ENCODE results near the gene PXDN. TPM values are rescaled to one million over a fixed set of nuclear protein-coding genes. Genes with fewer than 3 reads are reported as not detected.
"Not testable (repeated sequence)": the region's sequence is repeated elsewhere in the genome, so short reads cannot be mapped to it uniquely, and the experiment has no call there.

The PXDN gene
- total and polyA plus RNA-seq, 8 donors = 2.0 to 21.1 (median 4.2) TPM

DNA sequence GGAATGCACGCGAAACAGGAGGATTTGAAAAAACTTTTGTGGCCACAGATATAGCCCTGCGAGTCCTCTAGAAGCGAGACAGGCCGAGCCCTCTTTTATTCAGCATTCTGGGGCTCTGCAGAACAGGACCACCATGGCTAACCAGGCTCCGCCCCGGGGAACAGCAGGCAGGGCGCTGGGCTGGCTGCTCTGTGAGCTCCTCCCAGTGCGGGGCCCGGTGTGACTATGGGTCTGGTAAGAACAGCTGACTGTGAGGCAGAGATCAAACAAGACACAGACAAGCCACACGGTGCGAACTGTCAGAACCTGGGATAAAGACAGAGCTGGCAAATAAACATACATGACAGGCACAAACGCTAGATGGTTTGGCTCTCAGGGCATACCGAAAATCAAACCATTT, 15.5 kb downstream of the PXDN start:
- peak; percentile 81 to 94 (median 87) for ATAC-seq

DNA sequence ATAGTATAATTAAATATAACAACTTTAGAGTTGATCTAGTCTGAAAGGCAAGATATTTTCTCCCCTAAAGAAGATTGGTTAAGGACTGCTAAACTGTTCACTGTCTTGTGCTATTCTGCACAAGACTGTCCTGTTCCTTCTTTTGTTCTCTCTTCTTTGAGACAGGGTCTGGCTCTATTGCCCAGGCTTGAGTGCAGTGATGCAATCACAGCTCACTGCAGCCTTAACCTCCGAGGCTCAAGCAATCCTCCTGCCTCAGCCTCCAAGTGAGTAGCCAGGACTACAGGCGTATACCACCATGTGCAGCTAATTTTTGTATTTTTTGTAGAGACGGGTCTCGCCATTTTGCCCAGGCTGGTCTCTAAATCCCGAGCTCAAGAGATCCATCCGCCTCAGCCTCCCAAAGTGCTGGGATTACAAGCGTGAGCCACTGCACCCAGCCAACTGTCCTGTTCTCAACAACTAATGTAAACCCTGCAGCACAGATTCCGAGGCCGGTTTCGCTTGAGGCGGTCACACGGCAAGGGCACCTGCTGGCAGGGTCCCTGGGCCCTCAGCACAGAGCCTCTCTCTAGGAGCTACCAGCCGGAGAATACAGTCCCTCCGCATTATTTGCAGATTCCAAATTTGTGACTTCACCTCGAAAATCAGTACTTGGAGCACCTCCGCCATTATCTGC, 16.4 kb downstream of the PXDN start:
- Histone ChIP-seq H3K36me3 (no peaks in the 10 kb centered on the region), H3K4me3 (peak overlapping the region in 2 of 4 donors; percentile 27 to 29), H3K4me1 (peaks cover 0 to 2% (median 0%) of the 10 kb centered on the region in 3 donors), H3K27ac (no peak overlapping the region), H3K27me3 (no peaks in the 10 kb centered on the region), H3K9me3 (no peaks in the 10 kb centered on the region)
- FAIRE-seq = no peak
- intact Hi-C loops (cut with DNase I) = no loop called here
- peak in 3 of 4 donors; percentile 8 to 59 (median 27) for ATAC-seq
- TF ChIP-seq, protein P1, sequence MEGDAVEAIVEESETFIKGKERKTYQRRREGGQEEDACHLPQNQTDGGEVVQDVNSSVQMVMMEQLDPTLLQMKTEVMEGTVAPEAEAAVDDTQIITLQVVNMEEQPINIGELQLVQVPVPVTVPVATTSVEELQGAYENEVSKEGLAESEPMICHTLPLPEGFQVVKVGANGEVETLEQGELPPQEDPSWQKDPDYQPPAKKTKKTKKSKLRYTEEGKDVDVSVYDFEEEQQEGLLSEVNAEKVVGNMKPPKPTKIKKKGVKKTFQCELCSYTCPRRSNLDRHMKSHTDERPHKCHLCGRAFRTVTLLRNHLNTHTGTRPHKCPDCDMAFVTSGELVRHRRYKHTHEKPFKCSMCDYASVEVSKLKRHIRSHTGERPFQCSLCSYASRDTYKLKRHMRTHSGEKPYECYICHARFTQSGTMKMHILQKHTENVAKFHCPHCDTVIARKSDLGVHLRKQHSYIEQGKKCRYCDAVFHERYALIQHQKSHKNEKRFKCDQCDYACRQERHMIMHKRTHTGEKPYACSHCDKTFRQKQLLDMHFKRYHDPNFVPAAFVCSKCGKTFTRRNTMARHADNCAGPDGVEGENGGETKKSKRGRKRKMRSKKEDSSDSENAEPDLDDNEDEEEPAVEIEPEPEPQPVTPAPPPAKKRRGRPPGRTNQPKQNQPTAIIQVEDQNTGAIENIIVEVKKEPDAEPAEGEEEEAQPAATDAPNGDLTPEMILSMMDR (IDR thresholded peaks at IDR 0.05) = no peak
- 63 to 75% methylated on average over 16 of the region's 16 CpGs for WGBS, 2 donors
- no peak for DNase-seq

More for the DNA sequence above, 15.5 kb downstream of the PXDN start:
- TF ChIP-seq, protein P1 (IDR thresholded peaks at IDR 0.05) = no peak
- Histone ChIP-seq H3K27ac (no peak overlapping the region), H3K9me3 (no peaks in the 10 kb centered on the region), H3K4me3 (peak overlapping the region in 2 of 4 donors; percentile 27 to 29), H3K4me1 (peaks cover 0 to 2% (median 0%) of the 10 kb centered on the region in 3 donors), H3K27me3 (no peaks in the 10 kb centered on the region), H3K36me3 (no peaks in the 10 kb centered on the region)
- DNase-seq (peak in 2 of 6 donors; percentile 63 to 78), FAIRE-seq (no peak)
- intact Hi-C loops (cut with DNase I) = no loop called here
- WGBS, 2 donors = 19 to 31% methylated on average over 14 of the region's 14 CpGs

DNA sequence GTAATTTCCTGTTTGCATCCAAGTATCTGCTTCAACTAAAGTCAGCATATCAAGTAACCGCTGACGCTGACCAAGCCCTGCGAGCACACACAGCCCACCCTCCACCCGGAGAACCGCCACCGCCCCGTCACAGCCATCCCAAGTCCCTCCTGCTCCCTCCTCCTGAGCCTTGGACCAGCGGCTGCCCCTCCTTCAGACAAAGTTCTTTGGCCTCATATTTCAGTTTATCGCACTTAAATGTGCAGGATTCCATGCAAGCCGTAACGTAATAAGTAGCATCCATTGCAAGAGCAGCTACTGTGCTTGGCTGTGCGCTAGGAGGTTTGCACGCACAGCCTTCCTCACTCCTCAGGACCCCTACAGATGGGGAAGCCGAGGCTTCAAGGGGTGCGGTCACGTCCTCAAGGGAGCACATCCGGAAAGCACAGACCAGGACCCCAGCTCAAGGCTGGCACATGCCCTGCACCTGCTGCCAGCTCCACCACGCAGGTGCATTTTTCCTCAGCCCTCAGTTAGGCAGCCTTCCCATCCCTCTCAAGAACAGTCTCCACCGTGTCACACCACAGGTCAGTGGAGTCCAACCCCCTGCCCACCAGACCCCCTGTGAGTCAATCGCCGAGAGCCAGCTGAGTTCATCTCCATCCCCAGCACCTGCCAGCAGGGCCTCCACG, 17.1 kb downstream of the PXDN start:
- TF ChIP-seq, protein P1 (IDR thresholded peaks at IDR 0.05) = no peak
- no peak for ATAC-seq
- no peaks in the 10 kb centered on the region for H3K27me3 ChIP-seq
- H3K4me3 ChIP-seq = no peak overlapping the region
- intact Hi-C loops (cut with DNase I) = no loop called here
- H3K36me3 ChIP-seq = no peaks in the 10 kb centered on the region
- no peak for DNase-seq
- no peak overlapping the region for H3K27ac ChIP-seq
- no peak for FAIRE-seq
- 66 to 78% methylated on average over 22 of the region's 22 CpGs for WGBS, 2 donors
- H3K4me1 ChIP-seq = peaks cover 0 to 2% (median 0%) of the 10 kb centered on the region in 3 donors
- no peaks in the 10 kb centered on the region for H3K9me3 ChIP-seq

DNA sequence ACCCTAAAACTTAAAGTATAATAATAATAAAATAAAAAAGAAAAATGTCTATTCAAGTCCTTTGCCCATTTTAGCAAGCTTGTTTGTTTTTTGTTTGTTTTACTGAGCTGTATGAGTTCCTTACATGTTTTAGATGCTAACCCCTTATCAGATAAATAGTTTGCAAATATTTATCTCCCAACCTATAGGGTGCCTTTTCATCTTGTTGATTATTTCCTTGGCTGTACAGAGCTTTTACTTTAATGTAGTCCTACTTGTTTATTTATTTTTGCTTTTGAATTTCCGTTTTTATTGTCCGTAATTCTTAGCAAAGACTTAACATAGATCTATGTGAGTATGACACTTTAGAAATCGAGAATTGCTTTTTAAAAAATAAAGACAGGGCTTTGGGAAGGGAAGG, 17.8 kb downstream of the PXDN start:
- WGBS, 2 donors = 57 to 67% methylated on average over 3 of the region's 3 CpGs
- FAIRE-seq (no peak), DNase-seq (no peak), ATAC-seq (no peak)
- H3K27ac ChIP-seq = no peak overlapping the region
- intact Hi-C loops (cut with DNase I) = no loop called here
- TF ChIP-seq, protein P1 (IDR thresholded peaks at IDR 0.05) = no peak
- H3K4me3 ChIP-seq = no peak overlapping the region
- H3K9me3 ChIP-seq = no peaks in the 10 kb centered on the region
- peaks cover 0 to 2% (median 0%) of the 10 kb centered on the region in 3 donors for H3K4me1 ChIP-seq
- H3K36me3 ChIP-seq = no peaks in the 10 kb centered on the region
- no peaks in the 10 kb centered on the region for H3K27me3 ChIP-seq

DNA sequence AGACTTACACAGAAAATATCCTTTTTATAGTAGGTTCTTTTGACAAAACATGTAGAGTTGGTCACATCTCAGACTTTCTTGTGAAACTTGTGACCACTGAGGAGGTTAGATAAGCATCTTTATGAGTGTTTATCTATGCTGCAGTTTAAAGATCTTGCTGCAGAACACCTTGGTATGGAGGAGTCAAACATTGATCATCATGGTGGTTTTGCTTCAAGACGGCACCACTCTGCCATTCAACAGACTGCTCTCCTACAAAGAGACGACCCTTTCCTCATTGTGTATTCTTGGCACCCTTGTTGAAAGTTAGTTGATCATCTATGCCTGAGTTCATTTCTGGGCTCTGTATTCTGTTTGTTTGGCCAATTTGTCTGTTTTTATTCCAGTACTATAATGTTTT, 20.0 kb downstream of the PXDN start:
- H3K27ac ChIP-seq; ATAC-seq; H3K9me3 ChIP-seq; FAIRE-seq; H3K27me3 ChIP-seq; H3K4me1 ChIP-seq; intact Hi-C loops (cut with DNase I); H3K36me3 ChIP-seq; DNase-seq; H3K4me3 ChIP-seq: not testable (repeated sequence)
- WGBS, 2 donors = 66 to 70% methylated on average over 2 of the region's 2 CpGs
